GM19452 (cell line): ENCODE results near the gene CC2D1A.
"Not testable (repeated sequence)": the region's sequence is repeated elsewhere in the genome, so short reads cannot be mapped to it uniquely, and the experiment has no call there.

ENCODE experiments used
- ATAC-seq: cut with Tn5 transposase; IDR thresholded peaks from one replicate; pipeline ENCODE4 v1.9.1; 2021; ENCODE audit not compliant: unreplicated experiment

Gene CC2D1A

DNA sequence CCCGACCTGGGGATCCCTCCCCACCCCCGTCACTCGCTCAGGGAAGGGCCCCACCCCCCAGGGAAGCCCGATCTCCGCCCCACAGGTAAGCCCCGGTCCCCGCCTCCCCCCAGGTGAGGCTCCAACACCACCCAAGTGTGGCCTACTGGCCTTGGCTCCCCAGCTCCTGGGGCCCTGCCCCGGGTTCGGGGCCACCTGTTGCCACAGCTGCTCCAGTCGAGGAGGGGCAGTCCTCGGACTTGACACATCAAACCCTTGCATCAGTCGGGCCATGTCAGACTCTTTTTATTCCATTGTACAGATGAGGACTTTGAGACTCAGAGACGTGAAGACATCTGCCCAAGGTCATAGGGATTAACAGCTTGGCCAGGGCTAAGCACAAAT lies 512 bp downstream of the CC2D1A start:
- no peak for ATAC-seq

DNA sequence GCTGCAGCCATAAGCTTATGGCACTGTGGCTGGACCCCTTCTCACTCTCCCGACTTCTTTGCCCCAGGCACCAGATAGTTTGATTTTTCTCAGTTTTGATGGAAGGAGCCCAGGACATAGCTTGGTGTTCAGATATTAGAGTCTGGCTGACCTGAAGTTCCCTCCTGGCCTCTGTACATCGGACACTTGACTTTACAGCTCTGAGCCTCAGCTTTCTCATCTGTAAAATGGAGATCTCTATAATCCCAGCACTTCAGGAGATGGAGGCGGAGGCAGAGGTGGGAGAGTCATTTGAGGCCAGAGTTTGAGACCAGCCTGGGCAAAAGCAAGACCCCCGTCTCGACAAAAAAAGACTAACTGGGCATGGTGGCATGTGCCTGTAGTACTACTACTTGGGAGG lies 909 bp downstream of the CC2D1A start:
- ATAC-seq = no peak

DNA sequence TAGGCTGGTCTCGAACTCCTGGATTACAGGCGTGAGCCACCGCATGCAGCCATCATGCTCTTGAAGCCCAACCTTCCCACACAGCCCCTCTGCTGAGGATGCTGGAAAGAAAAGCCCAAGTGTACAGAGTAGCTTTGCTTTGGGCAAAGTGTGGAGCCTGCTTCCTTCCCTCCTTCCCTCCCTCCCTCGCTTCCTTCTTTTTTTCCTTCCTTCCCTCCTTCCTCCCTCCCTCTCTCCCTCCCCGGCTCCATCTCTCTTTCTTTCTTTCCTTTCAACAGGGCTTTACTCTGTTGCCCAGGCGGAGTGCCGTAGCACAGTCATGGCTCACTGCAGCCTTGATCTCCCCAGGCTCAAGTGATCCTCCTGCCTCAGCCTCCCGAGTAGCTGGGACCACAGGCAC lies 2.7 kb downstream of the CC2D1A start:
- no peak for ATAC-seq

DNA sequence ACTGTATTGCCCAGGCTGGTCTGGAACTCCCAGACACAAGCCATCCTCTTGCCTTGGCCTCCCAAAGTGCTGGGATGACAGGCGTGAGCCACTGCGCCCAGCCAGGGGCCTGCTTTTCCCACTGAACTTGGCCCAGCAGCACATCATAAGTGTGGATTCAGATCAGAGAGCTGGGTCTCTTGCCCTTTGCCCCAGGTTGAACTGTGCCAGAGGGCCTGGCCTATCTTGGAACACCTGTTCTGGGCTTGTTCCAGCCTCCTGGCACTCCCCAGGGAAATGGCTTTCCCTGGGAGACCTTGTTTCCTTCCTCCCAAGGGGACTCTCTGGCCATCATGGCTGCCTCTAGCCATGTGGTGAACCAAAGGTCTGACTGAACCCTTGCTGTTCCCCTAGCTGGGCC lies 3.4 kb downstream of the CC2D1A start:
- ATAC-seq = no peak

DNA sequence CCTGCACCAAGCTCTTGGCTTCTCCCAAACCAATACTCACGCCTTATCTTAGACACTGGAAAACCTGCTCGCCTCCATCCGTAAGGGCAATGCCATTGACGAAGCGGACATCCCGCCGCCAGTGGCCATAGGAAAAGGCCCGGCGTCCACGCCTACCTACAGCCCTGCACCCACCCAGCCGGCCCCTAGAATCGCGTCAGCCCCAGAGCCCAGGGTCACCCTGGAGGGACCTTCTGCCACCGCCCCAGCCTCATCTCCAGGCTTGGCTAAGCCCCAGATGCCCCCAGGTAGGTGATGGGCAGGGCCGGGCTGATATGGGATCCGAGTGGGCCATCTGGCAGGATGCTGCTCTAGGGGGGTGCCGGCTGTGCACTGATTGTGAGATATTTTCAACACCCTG lies 7.4 kb downstream of the CC2D1A start:
- no peak for ATAC-seq

DNA sequence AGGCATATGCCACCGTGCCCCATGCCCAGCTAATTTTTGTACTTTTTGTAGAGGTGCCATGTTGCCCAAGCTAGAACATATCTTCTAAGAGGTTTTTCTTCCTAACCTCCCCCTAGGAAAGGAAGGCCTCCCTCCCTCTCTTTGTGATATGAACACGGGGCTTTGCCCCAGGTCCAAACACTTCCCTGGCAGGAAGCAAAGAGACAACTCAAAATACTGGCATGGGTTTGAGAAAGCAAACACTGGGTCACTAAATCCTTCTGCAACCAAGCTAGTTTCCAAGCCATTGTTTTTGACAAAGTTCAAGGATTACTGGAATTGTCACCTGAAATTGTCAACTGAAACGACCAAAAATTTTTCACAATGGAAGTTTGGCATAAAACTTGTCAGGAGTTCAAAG lies 8.8 kb downstream of the CC2D1A start:
- no peak for ATAC-seq

DNA sequence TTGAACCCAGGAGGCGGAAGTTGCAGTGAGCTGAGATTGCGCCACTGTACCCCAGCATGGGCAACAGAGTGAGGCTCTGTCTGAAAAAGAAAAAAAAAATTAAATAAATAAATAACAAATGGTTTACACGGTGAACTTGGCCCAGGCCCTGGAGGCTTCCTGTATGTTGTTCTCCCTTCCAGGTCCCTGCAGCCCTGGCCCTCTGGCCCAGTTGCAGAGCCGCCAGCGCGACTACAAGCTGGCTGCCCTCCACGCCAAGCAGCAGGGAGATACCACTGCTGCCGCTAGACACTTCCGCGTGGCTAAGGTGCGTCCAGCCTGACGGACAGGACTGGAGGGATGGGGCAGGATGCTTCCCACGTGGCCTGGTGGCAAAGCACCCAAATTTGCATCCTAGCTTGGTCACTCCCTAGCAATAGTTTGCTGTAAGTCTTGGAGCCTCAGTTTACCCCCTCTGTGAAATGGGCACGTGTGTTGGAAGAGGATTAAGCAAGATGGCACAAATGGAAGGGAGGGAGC lies 11.9 kb downstream of the CC2D1A start:
- no peak for ATAC-seq

DNA sequence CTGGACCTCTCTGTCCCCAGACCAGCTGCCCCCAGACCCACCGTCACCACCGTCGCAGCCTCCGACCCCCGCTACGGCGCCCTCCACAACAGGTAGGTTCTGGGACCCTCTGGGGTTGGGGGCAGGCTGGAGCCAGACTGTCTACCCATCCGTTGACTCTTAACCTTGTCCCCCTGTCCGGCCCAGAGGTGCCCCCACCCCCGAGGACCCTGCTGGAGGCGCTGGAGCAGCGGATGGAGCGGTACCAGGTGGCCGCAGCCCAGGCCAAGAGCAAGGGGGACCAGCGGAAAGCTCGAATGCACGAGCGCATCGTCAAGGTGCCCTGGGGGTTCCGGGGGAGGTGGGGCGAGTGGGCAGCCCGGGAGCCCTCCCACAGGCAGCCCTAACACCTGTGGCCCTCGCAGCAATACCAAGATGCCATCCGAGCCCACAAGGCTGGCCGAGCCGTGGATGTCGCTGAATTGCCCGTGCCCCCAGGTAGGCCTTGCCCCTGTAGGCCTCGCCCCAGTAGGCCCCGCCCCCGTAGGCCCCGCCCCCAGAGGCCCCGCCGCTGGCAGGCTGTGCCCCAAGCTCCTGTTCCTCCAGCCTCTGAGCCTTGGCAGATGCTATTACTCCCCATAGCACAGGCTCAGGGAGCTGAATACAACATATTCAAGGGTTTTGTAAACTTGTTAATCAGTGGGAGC lies 12.9 kb downstream of the CC2D1A start:
- ATAC-seq = no peak

DNA sequence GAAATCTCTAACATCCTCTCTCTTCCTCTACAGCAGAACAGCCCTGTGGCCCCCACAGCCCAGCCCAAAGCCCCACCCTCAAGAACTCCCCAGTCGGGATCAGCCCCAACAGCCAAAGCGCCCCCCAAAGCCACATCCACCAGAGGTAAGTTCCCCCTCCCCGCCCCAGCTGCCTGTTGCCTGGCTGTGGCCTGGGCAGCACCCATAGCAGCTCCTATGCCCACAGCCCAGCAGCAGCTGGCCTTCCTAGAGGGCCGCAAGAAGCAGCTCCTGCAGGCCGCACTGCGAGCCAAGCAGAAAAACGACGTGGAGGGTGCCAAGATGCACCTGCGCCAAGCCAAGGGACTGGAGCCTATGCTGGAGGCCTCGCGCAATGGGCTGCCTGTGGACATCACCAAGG lies 14.5 kb downstream of the CC2D1A start:
- no peak for ATAC-seq

DNA sequence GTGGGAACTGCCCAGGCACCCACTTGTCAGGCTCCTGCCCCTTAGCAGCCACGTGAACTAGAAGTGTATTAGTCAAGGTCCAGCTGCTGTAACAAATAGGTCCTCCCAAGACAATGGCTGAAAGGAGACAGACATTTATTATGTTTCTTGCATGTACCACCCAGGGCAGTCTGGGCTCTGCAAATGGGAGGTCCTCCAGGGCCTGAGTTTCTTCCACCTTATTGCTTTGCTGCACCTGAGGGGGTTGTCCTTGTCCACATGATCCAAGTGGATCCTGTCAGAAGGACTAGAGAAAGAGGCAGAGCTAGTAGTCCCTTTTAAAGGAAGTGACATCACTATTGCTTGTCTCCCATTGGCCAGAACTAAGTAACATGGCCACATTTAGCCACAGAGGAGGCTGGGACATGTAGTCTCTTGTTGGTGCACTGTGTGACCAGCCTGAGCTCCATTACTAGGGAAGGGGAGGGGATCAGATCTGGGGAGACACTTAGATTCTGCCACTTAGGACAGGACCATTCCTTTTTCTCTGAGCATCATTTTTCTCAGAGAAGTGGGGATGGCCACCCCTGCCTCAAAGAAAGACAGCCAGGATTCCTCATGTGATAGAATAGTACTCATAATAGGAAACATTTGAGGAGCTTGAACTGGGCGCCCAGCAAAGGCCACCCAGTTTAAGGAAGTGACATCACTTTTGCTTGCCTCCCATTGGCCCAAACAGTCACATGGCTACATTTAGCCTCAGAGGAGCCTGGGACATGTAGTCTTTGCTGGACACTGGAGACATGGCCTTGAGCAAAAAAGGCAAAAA lies 15.1 kb downstream of the CC2D1A start:
- no peak for ATAC-seq

DNA sequence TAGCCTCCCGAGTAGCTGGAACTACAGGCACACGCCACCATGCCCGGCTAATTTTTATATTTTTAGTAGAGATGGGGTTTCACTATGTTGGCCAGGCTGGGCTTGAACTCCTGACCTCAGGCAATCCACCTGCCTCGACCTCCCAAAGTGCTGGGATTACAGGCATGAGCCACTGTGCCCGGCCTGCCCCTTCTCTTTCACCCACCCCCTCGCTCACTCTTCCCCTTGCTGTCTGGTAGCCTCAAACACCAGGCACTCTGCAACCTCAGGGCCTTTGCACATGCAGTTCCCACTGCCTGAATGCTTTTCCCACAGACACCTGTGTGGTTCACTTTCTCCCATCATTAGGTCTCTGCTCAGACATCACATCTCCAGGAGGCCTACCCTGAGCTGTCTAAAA lies 16.1 kb downstream of the CC2D1A start:
- not testable (repeated sequence) for ATAC-seq

DNA sequence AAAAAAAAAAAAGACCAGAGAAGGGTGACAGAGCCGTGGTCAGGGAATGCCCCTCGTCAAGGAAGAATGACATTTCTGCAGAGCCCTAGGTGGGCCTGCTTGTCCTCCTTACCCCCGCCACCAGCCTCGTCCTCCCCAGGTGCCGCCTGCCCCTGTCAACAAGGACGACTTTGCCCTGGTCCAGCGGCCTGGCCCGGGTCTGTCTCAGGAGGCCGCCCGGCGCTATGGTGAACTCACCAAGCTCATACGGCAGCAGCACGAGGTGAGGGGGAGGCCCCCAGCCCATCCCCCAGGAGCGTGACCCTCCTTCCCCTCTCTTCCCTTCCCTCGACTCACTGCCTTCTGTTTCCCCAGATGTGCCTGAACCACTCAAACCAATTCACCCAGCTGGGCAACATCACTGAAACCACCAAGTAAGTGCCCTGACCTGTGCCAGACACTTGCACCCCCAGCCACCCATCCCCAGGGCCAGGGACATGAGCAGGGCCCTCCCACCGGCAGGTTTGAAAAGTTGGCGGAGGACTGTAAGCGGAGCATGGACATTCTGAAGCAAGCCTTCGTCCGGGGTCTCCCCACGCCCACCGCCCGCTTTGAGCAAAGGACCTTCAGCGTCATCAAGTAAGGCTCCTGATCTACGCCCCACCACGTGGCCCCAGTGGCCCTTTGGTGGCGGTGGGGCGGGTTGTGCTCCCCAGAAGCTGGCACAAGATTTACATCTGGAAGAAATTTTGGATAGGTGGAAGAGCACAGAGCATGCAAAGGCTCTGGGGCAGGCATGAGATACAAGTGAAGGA lies 17.4 kb downstream of the CC2D1A start:
- no peak for ATAC-seq

DNA sequence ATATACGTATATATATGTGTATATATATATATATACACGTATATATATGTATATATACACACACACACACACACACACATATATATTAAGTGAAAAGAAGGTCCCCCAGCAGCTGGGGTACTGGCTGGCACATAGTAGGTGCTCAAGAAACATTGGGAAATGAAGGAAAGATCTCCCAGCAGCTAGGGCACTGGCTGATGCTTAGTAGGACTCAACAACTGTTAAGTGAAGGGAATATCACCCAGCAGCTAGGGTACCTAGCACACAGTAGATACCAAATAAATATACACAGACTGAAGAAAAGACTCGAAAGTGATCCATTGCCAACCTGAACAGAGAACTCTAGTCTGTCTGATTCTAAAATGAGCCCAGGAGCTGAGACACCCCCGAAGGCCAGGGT lies 20.0 kb downstream of the CC2D1A start:
- no peak for ATAC-seq

DNA sequence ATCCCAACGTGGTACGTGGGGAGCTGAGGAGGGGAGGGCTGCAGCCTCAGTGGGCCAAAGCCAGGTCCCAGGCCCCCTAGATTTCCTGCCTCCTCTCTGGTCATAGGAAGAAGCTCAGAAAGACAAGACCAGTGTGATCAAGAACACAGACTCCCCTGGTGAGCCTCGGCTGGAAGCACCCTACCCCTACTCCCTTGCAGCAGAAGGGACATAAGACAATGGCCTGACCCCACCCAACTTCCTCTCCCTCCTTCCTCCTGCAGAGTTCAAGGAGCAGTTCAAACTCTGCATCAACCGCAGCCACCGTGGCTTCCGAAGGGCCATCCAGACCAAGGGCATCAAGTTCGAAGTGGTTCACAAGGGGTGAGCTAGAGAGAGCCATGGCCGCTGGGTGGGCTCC lies 20.7 kb downstream of the CC2D1A start:
- no peak for ATAC-seq

DNA sequence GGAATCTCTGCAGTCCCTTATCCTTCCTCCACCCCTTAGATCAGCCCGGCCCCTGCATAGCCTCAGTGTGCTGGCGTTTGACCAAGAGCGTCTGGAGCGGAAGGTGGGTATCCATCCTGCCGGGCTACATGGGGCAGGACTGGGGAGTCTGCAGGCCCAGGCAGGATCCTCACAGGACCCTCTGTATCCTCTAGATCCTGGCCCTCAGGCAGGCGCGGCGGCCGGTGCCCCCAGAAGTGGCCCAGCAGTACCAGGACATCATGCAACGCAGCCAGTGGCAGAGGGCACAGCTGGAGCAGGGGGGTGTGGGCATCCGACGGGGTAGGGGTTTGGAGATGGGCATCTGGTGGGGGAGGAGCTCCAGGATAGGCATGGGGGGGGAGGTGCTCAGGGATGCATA lies 23.3 kb downstream of the CC2D1A start:
- ATAC-seq = no peak

DNA sequence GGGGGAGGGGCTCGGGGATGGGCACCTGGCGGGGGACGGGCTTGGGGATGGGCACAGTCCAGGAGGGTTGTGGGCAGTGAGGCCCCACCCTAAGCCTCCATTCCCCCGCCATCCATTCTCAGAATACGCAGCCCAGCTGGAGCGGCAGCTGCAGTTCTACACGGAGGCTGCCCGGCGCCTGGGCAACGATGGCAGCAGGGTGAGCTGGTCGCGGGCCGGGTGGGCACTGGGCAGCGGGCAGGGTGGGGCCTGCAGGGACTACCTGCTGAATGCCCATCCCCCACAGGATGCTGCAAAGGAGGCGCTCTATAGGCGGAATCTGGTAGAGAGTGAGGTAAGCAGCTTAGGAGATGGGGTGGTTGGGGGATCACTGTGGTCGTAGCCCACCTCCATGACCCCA lies 24.0 kb downstream of the CC2D1A start:
- no peak for ATAC-seq

DNA sequence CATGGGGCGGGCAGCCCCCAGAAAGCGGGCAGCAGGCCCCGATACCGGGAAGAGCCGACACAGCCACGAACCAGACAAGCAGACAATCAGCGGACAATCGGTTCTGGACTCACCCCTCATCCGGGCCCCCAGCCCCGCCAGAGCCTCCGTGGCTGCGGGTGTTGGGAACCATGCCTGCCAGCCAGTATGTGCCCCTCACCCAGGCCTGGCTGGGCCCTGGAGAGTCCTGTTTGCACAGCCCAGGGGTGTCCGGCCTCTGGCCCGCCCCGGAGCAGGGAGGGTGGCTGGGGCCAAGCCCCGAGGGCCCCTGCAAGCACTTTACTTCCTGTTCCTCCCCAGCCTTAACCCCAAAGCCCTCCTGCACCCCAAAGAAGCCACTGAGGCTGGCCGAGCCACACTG lies 24.4 kb downstream of the CC2D1A start:
- no peak for ATAC-seq

DNA sequence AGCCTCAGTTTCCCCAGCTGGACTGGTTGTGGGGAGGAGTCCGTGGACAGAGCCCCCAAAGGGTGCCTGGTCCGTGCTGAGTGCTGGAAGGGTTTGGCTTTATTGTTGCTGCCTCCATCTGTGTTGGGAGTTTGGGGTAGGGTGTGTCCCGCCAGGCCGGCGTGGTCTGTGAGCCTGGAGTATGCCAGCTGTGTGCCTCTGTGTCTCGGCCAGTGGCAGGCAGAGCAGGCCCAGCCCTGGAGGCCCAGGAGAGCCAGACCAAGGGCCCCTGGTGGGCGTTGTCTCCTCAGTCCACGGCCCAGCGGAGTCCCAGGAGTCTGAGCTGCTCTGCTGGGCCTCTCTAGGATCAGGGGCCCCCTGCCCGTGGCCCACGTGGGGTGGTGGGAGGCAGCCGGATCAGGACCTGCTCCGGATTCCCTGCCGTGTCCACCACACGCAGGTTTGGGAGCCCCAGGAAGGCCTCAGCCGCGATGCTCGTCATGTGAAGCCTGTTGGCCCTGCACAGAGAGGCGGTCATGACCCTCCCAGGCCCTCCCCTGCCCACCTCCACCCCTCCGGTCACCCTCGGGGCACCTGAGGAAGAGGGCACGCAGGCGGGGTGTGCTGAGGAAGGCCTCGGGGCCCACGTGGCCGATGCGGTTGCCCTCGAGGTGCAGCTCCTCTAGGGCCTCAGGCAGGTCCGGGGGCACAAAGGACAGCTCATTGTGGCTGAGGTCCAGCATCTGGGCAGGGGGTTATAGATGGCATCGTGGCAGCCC lies 25.6 kb downstream of the CC2D1A start:
- ATAC-seq = no peak

DNA sequence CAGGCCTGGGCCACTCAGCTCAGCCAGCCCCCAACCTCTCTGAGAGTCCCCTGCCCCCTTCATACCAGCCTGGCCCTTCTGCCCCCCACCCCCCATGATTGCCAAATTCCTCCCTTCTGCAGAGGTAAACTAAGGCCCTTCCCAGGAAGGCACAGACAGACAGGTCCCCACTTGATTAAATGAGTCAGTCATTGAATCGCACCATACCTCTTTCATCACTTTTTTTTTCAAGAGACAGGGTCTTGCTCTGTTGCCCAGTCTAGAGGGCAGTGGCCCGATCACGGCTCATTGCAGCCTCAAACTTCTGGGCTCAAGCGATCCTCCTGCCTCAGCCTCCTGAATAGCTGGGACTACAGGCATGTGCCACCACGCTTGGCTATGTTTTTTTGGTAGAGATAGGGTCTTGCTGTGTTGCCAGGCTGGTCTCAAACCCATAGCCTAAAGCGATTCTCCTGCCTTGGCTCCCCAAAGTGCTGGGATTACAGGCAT lies 26.2 kb downstream of the CC2D1A start:
- ATAC-seq = no peak

DNA sequence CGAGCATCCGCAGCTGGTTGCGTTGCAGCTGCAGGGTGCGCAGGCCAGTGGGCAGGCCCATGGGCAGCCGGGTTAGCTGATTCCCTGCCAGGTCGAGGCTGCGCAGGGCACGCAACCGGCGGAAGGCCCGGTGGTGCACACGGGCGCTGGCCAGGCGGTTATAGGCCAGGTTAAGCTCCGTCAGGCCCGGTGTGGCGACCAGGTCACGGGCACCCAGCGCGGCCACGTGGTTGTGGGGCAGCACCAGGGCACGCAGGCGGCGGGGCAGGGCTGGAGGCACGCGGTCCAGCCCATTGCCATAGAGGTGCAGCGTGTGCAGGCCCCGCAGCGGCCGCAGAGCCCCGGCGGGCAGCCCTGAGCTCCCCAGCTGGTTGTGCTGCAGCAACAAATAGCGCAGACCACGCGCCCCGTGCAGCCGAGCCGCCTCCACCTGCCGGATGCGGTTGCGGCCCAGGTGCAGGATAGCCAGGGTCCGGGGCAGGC lies 27.0 kb downstream of the CC2D1A start:
- ATAC-seq = no peak

DNA sequence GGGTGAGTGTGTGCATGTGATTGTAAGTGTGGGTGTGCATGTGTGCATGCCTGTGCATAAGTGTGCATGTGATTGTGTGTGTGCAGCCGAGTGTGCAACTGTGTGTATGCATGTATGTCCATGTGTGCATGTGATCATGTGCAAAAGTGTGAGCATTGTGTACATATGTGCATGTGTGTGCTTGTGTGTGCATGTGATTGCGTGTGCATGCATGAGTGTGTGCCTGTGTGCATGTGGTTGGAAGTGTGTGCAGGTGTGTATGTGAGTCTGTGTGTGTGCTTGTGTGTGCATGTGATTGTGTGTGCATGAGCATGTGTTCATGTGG lies 28.7 kb downstream of the CC2D1A start:
- ATAC-seq = no peak
